Activated CD4-positive, alpha-beta T cell treated with anti-CD3 and anti-CD28 coated beads, Interleukin-2, amount 50 U/mL, for 16 hours (primary cell): ENCODE data around the gene PCNX2.

Source experiments
- DNase-seq: peaks from one replicate; pipeline ENCODE4 v3.0.0-alpha.2; 2020

The PCNX2 gene

GRCh38 chr1:232950197-232951176, 345.0 kb downstream of the PCNX2 start, which contains the start of gene NTPCR:
NTPCR (plus strand) TSS chr1:232950611; CDS start chr1:232950711, 100 bp downstream.
- DNase-seq = peak; percentile 96

GRCh38 chr1:232949636-232950196, 345.8 kb downstream of the PCNX2 start:
- DNase-seq = no peak

- no peak for DNase-seq
Observed at GRCh38 chr1:232944347-232944746, 351.2 kb downstream of the PCNX2 start.

- peak; percentile 32 for DNase-seq
Observed at GRCh38 chr1:232943679-232944252, 351.8 kb downstream of the PCNX2 start.

- DNase-seq = no peak
Observed at GRCh38 chr1:232942413-232943294, 352.9 kb downstream of the PCNX2 start.

GRCh38 chr1:232940262-232940661, 355.3 kb downstream of the PCNX2 start:
- DNase-seq = no peak

GRCh38 chr1:232939748-232940147, 355.8 kb downstream of the PCNX2 start:
- DNase-seq = no peak

GRCh38 chr1:232938926-232939325, 356.6 kb downstream of the PCNX2 start:
- no peak for DNase-seq

- DNase-seq = no peak
Observed at GRCh38 chr1:232937741-232938375, 357.7 kb downstream of the PCNX2 start.

GRCh38 chr1:232936941-232937340, 358.6 kb downstream of the PCNX2 start:
- DNase-seq = no peak
